ENCODE measurements around the gene ITGB4.

Gene ITGB4

DNA sequence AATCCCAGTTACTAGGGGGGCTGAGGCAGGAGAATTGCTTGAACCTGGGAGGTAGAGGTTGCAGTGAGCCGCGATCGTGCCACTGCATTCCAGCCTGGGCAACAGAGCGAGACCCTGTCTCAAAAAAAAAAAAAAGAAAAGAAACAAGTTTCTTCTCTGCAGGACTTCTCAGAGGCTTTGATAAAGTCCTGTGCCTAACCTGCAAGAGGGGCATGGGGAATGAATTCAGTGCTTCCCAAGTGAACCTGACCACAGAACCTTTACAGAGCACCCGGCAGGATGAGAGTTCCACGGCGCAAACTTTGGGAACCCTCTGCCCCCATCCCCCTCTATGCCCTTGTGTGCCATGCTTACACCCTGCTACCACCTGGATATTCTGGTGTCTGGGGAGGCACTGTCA lies 17.9 kb downstream of the ITGB4 start:
- Histone ChIP-seq H3K4me1 (no peaks in the 10 kb centered on the region), H3K79me2 (no peaks in the 10 kb centered on the region), H3K9ac (no peak overlapping the region), H3K27ac (no peak overlapping the region), H3K4me3 (ENCODE audit: low read depth, low read length) (no peak overlapping the region), H3K27me3 (ENCODE audit: control insufficient read depth, insufficient read depth, low read length) (no peaks in the 10 kb centered on the region), H3K9me3 (ENCODE audit: control insufficient read depth, low read length) (no peaks in the 10 kb centered on the region), H3K4me2 (ENCODE audit: low read length) (no peak overlapping the region), H3K36me3 (ENCODE audit: control insufficient read depth, insufficient read depth, low read length) (no peaks in the 10 kb centered on the region), H2AFZ (no peak overlapping the region)
- TF ChIP-seq, protein P1, sequence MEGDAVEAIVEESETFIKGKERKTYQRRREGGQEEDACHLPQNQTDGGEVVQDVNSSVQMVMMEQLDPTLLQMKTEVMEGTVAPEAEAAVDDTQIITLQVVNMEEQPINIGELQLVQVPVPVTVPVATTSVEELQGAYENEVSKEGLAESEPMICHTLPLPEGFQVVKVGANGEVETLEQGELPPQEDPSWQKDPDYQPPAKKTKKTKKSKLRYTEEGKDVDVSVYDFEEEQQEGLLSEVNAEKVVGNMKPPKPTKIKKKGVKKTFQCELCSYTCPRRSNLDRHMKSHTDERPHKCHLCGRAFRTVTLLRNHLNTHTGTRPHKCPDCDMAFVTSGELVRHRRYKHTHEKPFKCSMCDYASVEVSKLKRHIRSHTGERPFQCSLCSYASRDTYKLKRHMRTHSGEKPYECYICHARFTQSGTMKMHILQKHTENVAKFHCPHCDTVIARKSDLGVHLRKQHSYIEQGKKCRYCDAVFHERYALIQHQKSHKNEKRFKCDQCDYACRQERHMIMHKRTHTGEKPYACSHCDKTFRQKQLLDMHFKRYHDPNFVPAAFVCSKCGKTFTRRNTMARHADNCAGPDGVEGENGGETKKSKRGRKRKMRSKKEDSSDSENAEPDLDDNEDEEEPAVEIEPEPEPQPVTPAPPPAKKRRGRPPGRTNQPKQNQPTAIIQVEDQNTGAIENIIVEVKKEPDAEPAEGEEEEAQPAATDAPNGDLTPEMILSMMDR (IDR thresholded peaks at IDR 0.05): no peak

DNA sequence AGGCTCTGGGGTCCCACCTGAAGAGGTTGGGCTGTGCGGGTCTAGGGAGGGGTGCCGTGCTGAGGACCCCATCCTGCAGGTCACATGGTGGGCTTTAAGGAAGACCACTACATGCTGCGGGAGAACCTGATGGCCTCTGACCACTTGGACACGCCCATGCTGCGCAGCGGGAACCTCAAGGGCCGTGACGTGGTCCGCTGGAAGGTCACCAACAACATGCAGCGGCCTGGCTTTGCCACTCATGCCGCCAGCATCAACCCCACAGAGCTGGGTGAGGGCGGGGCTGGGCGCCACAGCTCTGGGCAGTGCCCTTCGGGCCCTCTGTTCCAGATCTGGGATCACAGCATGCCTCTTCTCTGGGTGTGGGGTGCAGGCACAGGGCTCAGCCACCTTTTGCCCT lies 18.5 kb downstream of the ITGB4 start:
- Histone ChIP-seq H3K79me2 (no peaks in the 10 kb centered on the region), H3K27ac (no peak overlapping the region), H3K4me1 (no peaks in the 10 kb centered on the region), H3K4me3 (ENCODE audit: low read depth, low read length) (no peak overlapping the region), H3K9ac (no peak overlapping the region), H3K36me3 (ENCODE audit: control insufficient read depth, insufficient read depth, low read length) (no peaks in the 10 kb centered on the region), H3K4me2 (ENCODE audit: low read length) (no peak overlapping the region), H3K9me3 (ENCODE audit: control insufficient read depth, low read length) (no peaks in the 10 kb centered on the region), H3K27me3 (ENCODE audit: control insufficient read depth, insufficient read depth, low read length) (no peaks in the 10 kb centered on the region), H2AFZ (no peak overlapping the region)
- TF ChIP-seq, protein P1 (IDR thresholded peaks at IDR 0.05): no peak

DNA sequence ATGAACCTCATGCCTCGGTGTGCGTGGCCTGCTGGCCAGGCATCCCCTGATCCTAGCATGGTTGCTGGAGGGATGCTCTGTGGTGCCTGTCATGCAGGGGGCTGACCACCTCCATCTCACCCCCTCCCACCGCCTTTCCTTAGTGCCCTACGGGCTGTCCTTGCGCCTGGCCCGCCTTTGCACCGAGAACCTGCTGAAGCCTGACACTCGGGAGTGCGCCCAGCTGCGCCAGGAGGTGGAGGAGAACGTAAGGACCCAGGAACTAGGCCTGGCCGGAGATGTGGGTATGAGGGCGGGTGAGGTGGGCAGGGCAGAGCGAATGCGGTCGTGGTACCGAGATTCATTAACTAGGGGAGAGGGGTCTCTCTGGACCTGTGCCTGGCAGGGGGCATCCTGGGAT lies 19.0 kb downstream of the ITGB4 start:
- H3K9me3 ChIP-seq (ENCODE audit: control insufficient read depth, low read length): no peaks in the 10 kb centered on the region
- H3K79me2 ChIP-seq: no peaks in the 10 kb centered on the region
- no peaks in the 10 kb centered on the region for H3K27me3 ChIP-seq (ENCODE audit: control insufficient read depth, insufficient read depth, low read length)
- no peaks in the 10 kb centered on the region for H3K36me3 ChIP-seq (ENCODE audit: control insufficient read depth, insufficient read depth, low read length)
- H3K27ac ChIP-seq: no peak overlapping the region
- TF ChIP-seq, protein P1 (IDR thresholded peaks at IDR 0.05): no peak
- H2AFZ ChIP-seq: no peak overlapping the region
- H3K4me2 ChIP-seq (ENCODE audit: low read length): no peak overlapping the region
- no peaks in the 10 kb centered on the region for H3K4me1 ChIP-seq
- H3K4me3 ChIP-seq (ENCODE audit: low read depth, low read length): no peak overlapping the region
- H3K9ac ChIP-seq: no peak overlapping the region

DNA sequence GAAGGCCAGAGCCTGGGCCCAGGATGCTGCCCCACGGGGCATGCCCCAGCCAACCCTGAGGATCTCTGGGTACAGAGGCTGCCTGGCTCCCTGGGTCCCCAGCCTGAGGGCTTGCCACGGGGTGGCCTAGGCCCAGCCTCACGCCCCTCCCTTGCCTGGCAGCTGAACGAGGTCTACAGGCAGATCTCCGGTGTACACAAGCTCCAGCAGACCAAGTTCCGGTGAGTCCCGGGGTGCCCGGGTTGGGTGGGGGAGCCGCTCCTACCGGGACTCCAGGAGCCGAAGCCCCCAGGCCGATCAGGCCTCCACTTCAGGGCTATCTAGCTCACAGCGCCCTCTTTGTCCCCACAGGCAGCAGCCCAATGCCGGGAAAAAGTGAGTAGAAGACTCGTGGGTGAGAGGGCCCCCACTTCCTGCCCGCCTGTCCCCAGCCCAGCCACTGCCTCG lies 19.4 kb downstream of the ITGB4 start:
- TF ChIP-seq, protein P1 (IDR thresholded peaks at IDR 0.05): no peak
- Histone ChIP-seq H3K4me1 (no peaks in the 10 kb centered on the region), H3K4me3 (ENCODE audit: low read depth, low read length) (no peak overlapping the region), H3K9me3 (ENCODE audit: control insufficient read depth, low read length) (no peaks in the 10 kb centered on the region), H3K36me3 (ENCODE audit: control insufficient read depth, insufficient read depth, low read length) (no peaks in the 10 kb centered on the region), H3K9ac (no peak overlapping the region), H3K79me2 (no peaks in the 10 kb centered on the region), H3K4me2 (ENCODE audit: low read length) (no peak overlapping the region), H2AFZ (no peak overlapping the region), H3K27ac (no peak overlapping the region), H3K27me3 (ENCODE audit: control insufficient read depth, insufficient read depth, low read length) (no peaks in the 10 kb centered on the region)

DNA sequence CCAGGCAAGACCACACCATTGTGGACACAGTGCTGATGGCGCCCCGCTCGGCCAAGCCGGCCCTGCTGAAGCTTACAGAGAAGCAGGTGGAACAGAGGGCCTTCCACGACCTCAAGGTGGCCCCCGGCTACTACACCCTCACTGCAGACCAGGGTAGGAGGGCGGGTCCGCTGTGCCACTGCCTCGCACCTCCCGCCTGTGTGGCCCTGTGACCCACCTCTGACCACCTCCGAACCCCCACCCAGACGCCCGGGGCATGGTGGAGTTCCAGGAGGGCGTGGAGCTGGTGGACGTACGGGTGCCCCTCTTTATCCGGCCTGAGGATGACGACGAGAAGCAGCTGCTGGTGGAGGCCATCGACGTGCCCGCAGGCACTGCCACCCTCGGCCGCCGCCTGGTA lies 21.1 kb downstream of the ITGB4 start:
- H3K4me3 ChIP-seq (ENCODE audit: low read depth, low read length): no peak overlapping the region
- no peaks in the 10 kb centered on the region for H3K9me3 ChIP-seq (ENCODE audit: control insufficient read depth, low read length)
- H3K9ac ChIP-seq: no peak overlapping the region
- H3K4me2 ChIP-seq (ENCODE audit: low read length): no peak overlapping the region
- H3K27me3 ChIP-seq (ENCODE audit: control insufficient read depth, insufficient read depth, low read length): no peaks in the 10 kb centered on the region
- no peak overlapping the region for H2AFZ ChIP-seq
- H3K27ac ChIP-seq: no peak overlapping the region
- H3K79me2 ChIP-seq: no peaks in the 10 kb centered on the region
- no peaks in the 10 kb centered on the region for H3K4me1 ChIP-seq
- no peaks in the 10 kb centered on the region for H3K36me3 ChIP-seq (ENCODE audit: control insufficient read depth, insufficient read depth, low read length)
- TF ChIP-seq, protein P1 (IDR thresholded peaks at IDR 0.05): no peak
